HEK293 (cell line): Measurements from ENCODE around the gene CACNA2D3.

Experiments
- CTCF ChIA-PET: fragments of 350-600 bp; formaldehyde crosslinking; extraction: SDS; loops from one replicate; lab custom pipeline; 2021; ENCODE audit warnings: antibody characterized with exemption; lab: Yijun Ruan, JAX
- POLR2A ChIA-PET: fragments of 300-600 bp; formaldehyde crosslinking; extraction: SDS; loops from one replicate; lab custom pipeline; 2020; ENCODE audit warnings: antibody characterized with exemption, inconsistent platforms; lab: Yijun Ruan, JAX
- H3K27ac ChIP-seq: fragments of 200-500 bp; sonication (Bioruptor generic); 2 replicates; pipeline ENCODE4 v1.5.1; 2014; ENCODE audit warnings: low read depth, low read length, control low read depth, inconsistent platforms; ENCODE audit errors: extremely low read depth
- H3K36me3 ChIP-seq, 2 experiments: fragments of 200-500 bp in 1 of 2; sonication (Bioruptor generic) in 1 of 2; 1 replicate in 1 of 2; 2 replicates in 1 of 2; pipeline ENCODE4 v1.5.1; 2014 to 2017; ENCODE audit warnings: inconsistent platforms in 2 of 2, low read length in 2 of 2; ENCODE audit not compliant: control insufficient read depth in 2 of 2, insufficient read depth in 1 of 2
- H3K4me1 ChIP-seq: fragments of 200-500 bp; sonication (Bioruptor generic); 2 replicates; pipeline ENCODE4 v1.5.1; 2014; ENCODE audit warnings: mild to moderate bottlenecking, low read length, inconsistent platforms; ENCODE audit not compliant: control insufficient read depth, insufficient read depth
- H3K4me3 ChIP-seq: 2 replicates; pipeline ENCODE4 v1.5.1; 2011; ENCODE audit warnings: low read depth, mild to moderate bottlenecking, control low read depth, low read length, moderate library complexity
- H3K9me3 ChIP-seq: fragments of 200-500 bp; sonication (Bioruptor generic); 2 replicates; pipeline ENCODE4 v1.5.1; 2014; ENCODE audit warnings: low read depth, low read length, inconsistent platforms; ENCODE audit not compliant: control insufficient read depth, insufficient read depth
- EGR2 ChIP-seq: fragments of 450-650 bp; formaldehyde crosslinking; IDR thresholded peaks from 2 replicates; pipeline ENCODE4 v1.5.1; 2016; ENCODE audit warnings: low read depth, missing biosample characterization, missing genetic modification characterization
- FEZF1 ChIP-seq: fragments of 450-650 bp; formaldehyde crosslinking; IDR thresholded peaks from 2 replicates; pipeline ENCODE4 v1.5.1; 2016; ENCODE audit warnings: missing biosample characterization, missing genetic modification characterization
- INSM2 ChIP-seq: fragments of 450-650 bp; formaldehyde crosslinking; IDR thresholded peaks from 2 replicates; pipeline ENCODE4 v1.5.1; 2016; ENCODE audit warnings: missing biosample characterization, missing genetic modification characterization
- KLF1 ChIP-seq: fragments of 450-650 bp; formaldehyde crosslinking; IDR thresholded peaks from 2 replicates; pipeline ENCODE4 v1.5.1; 2016; ENCODE audit warnings: missing biosample characterization, missing genetic modification characterization
- PRDM10 ChIP-seq: fragments of 450-650 bp; formaldehyde crosslinking; IDR thresholded peaks from 2 replicates; pipeline ENCODE4 v1.5.1; 2016; ENCODE audit warnings: missing biosample characterization, missing genetic modification characterization
- SP3 ChIP-seq: fragments of 450-650 bp; formaldehyde crosslinking; IDR thresholded peaks from 2 replicates; pipeline ENCODE4 v1.5.1; 2016; ENCODE audit warnings: missing biosample characterization, missing genetic modification characterization
- ZBTB44 ChIP-seq: fragments of 450-650 bp; IDR thresholded peaks from 2 replicates; pipeline ENCODE4 v1.5.1; 2018; ENCODE audit warnings: missing biosample characterization, mild to moderate bottlenecking, missing genetic modification characterization
- ZBTB7A ChIP-seq: fragments of 450-650 bp; formaldehyde crosslinking; IDR thresholded peaks from 2 replicates; pipeline ENCODE4 v1.5.1; 2016; ENCODE audit warnings: low read depth, missing biosample characterization, missing genetic modification characterization
- ZEB2 ChIP-seq: fragments of 450-650 bp; formaldehyde crosslinking; IDR thresholded peaks from 2 replicates; pipeline ENCODE4 v1.5.1; 2016; ENCODE audit warnings: missing biosample characterization, missing genetic modification characterization
- ZNF10 ChIP-seq: fragments of 450-650 bp; formaldehyde crosslinking; IDR thresholded peaks from 2 replicates; pipeline ENCODE4 v1.5.1; 2017; ENCODE audit warnings: missing biosample characterization, missing genetic modification characterization
- ZNF169 ChIP-seq: fragments of 450-650 bp; formaldehyde crosslinking; IDR thresholded peaks from 2 replicates; pipeline ENCODE4 v1.5.1; 2016; ENCODE audit warnings: missing biosample characterization, missing genetic modification characterization
- ZNF19 ChIP-seq: fragments of 450-650 bp; formaldehyde crosslinking; IDR thresholded peaks from 2 replicates; pipeline ENCODE4; 2016; ENCODE audit warnings: missing biosample characterization, missing genetic modification characterization, low read depth
- ZNF280D ChIP-seq: fragments of 450-650 bp; formaldehyde crosslinking; IDR thresholded peaks from 2 replicates; pipeline ENCODE4 v1.5.1; 2016; ENCODE audit warnings: missing biosample characterization, missing genetic modification characterization
- ZNF354C ChIP-seq: fragments of 450-650 bp; formaldehyde crosslinking; IDR thresholded peaks from 2 replicates; pipeline ENCODE4 v1.5.1; 2016; ENCODE audit warnings: missing biosample characterization, missing genetic modification characterization, low read depth, borderline replicate concordance
- ZNF398 ChIP-seq: fragments of 450-650 bp; formaldehyde crosslinking; IDR thresholded peaks from 2 replicates; pipeline ENCODE4 v1.5.1; 2017; ENCODE audit warnings: missing biosample characterization, missing genetic modification characterization
- ZNF510 ChIP-seq: fragments of 450-650 bp; formaldehyde crosslinking; IDR thresholded peaks from 2 replicates; pipeline ENCODE4 v1.5.1; 2018; ENCODE audit warnings: mild to moderate bottlenecking, missing genetic modification characterization, missing biosample characterization; ENCODE audit not compliant: insufficient replicate concordance
- ZNF639 ChIP-seq: fragments of 450-650 bp; formaldehyde crosslinking; IDR thresholded peaks from 2 replicates; pipeline ENCODE4 v1.5.1; 2016; ENCODE audit warnings: missing biosample characterization, missing genetic modification characterization
- ZNF645 ChIP-seq: fragments of 450-650 bp; formaldehyde crosslinking; IDR thresholded peaks from 2 replicates; pipeline ENCODE4; 2016; ENCODE audit warnings: missing biosample characterization, missing genetic modification characterization
- ZSCAN18 ChIP-seq: fragments of 450-650 bp; formaldehyde crosslinking; IDR thresholded peaks from 2 replicates; pipeline ENCODE4 v1.5.1; 2016; ENCODE audit warnings: missing biosample characterization, missing genetic modification characterization

The CACNA2D3 gene

GRCh38 chr3:54294214-54294613 is 171.9 kb downstream of the CACNA2D3 start (continued):
- TF ChIP-seq INSM2 (tag by site-specific recombination) = no peak
- no peak for TF ChIP-seq ZNF280D
- no peak for TF ChIP-seq PRDM10
- TF ChIP-seq ZNF639 (tag by site-specific recombination) = no peak
- TF ChIP-seq ZBTB44 (tag by site-specific recombination) = no peak
- TF ChIP-seq ZNF510 (tag by site-specific recombination) = no peak

- ChIA-PET CTCF (no interaction called here), POLR2A (no interaction called here)
- H3K4me3 ChIP-seq = no peak overlapping the region
- no peaks in the 10 kb centered on the region for H3K36me3 ChIP-seq
- no peaks in the 10 kb centered on the region for H3K9me3 ChIP-seq
- no peaks in the 10 kb centered on the region for H3K4me1 ChIP-seq
- H3K27ac ChIP-seq = no peak overlapping the region
- TF ChIP-seq ZEB2 (tag by site-specific recombination) (no peak), ZNF398 (no peak), ZSCAN18 (no peak), ZNF169 (no peak), ZNF354C (tag by site-specific recombination) (no peak), ZNF10 (tag by site-specific recombination) (no peak), ZNF645 (tag by site-specific recombination) (no peak), ZBTB7A (tag by site-specific recombination) (no peak), EGR2 (tag by site-specific recombination) (no peak), SP3 (tag by site-specific recombination) (no peak), ZNF19 (tag by site-specific recombination) (no peak), KLF1 (tag by site-specific recombination) (no peak), FEZF1 (tag by site-specific recombination) (no peak)
These were observed 174.2 kb downstream of the CACNA2D3 start for GRCh38 chr3:54296531-54296930.
